Gastrocnemius medialis (tissue), 4 donors: ENCODE measurements around the gene NKX2-8.

Experiments
- POLR2A ChIP-seq, 2 donors: fragments of 450-650 bp; IDR thresholded peaks; one replicate each; pipeline ENCODE4 v1.6.1; 2017; ENCODE audit warnings: antibody characterized with exemption in 2 of 2, mild to moderate bottlenecking in 2 of 2, moderate library complexity in 2 of 2
- TF ChIP-seq, protein P1 (sequence below), 5 experiments: fragments of 450-650 bp in 3 of 5; fragments of 200-600 bp in 2 of 5; sonication (generic) in 2 of 5; IDR thresholded peaks in 4 of 5; conservative IDR thresholded peaks in 1 of 5; 1 replicate in 4 of 5; 2 replicates in 1 of 5; pipeline ENCODE4 v1.5.1; 2016 to 2019; ENCODE audit warnings: antibody characterized with exemption in 5 of 5, mild to moderate bottlenecking in 3 of 5, moderate library complexity in 3 of 5

DNA sequence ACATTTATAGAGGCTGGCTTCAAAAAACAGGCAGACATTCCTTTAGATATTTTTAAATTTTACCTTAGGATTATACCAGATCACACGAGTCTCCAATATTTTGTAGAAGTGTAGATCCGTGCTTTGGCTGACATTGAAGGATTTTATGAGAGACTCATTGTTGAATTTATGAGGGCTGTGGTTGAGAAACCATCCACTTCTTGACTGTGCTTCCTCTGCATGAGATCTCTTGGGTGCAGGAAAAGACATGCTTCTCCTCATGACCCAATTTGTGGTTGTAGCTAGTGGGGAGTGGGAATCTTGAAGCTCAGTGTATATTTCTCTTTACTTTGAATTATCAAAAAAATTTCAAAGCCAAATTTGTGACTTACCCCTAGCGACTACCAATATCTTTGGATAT, 36.7 kb upstream of the NKX2-8 start:
- TF ChIP-seq, protein P1, sequence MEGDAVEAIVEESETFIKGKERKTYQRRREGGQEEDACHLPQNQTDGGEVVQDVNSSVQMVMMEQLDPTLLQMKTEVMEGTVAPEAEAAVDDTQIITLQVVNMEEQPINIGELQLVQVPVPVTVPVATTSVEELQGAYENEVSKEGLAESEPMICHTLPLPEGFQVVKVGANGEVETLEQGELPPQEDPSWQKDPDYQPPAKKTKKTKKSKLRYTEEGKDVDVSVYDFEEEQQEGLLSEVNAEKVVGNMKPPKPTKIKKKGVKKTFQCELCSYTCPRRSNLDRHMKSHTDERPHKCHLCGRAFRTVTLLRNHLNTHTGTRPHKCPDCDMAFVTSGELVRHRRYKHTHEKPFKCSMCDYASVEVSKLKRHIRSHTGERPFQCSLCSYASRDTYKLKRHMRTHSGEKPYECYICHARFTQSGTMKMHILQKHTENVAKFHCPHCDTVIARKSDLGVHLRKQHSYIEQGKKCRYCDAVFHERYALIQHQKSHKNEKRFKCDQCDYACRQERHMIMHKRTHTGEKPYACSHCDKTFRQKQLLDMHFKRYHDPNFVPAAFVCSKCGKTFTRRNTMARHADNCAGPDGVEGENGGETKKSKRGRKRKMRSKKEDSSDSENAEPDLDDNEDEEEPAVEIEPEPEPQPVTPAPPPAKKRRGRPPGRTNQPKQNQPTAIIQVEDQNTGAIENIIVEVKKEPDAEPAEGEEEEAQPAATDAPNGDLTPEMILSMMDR (IDR thresholded peaks at IDR 0.05 in 4 of 5, conservative IDR thresholded peaks at IDR 0.05 in 1 of 5): no peak
- TF ChIP-seq POLR2A (IDR thresholded peaks at IDR 0.05): no peak
